MM.1S (cell line): Measurements from ENCODE around the gene ZNF112.

Experiments
- DNase-seq: peaks from one replicate; pipeline ENCODE4 v3.0.0-alpha.2; 2015
- H2AFZ ChIP-seq: fragments of 300-600 bp; sonication (generic); 2 replicates; pipeline ENCODE4 v1.6.0; 2016; ENCODE audit warnings: antibody characterized with exemption, low read length
- H3F3A ChIP-seq: fragments of 300-600 bp; sonication (generic); 2 replicates; pipeline ENCODE4 v1.6.1; 2016; ENCODE audit warnings: mild to moderate bottlenecking, antibody characterized with exemption, low read length, moderate library complexity, mixed read lengths; ENCODE audit not compliant: insufficient read depth
- H3K27ac ChIP-seq: fragments of 300-600 bp; sonication (generic); 2 replicates; pipeline ENCODE4 v1.5.1; 2016; ENCODE audit warnings: mild to moderate bottlenecking, low read length
- H3K27me3 ChIP-seq: fragments of 300-600 bp; sonication (generic); replicated peaks from 2 replicates; pipeline ENCODE4 v1.6.0; 2016; ENCODE audit warnings: low read length; ENCODE audit not compliant: insufficient read depth
- H3K36me3 ChIP-seq: fragments of 300-600 bp; sonication (generic); replicated peaks from 2 replicates; pipeline ENCODE4 v1.6.1; 2016; ENCODE audit warnings: mild to moderate bottlenecking, low read length, mixed read lengths; ENCODE audit not compliant: insufficient read depth
- H3K4me1 ChIP-seq: fragments of 300-600 bp; sonication (generic); 2 replicates; pipeline ENCODE4 v1.6.1; 2016; ENCODE audit warnings: low read length, mixed read lengths
- H3K4me2 ChIP-seq: fragments of 300-600 bp; sonication (generic); 2 replicates; pipeline ENCODE4 v1.6.0; 2016; ENCODE audit warnings: low read depth, low read length
- H3K4me3 ChIP-seq: fragments of 300-600 bp; sonication (generic); 2 replicates; pipeline ENCODE4 v1.5.1; 2016; ENCODE audit warnings: low read length, mixed read lengths
- H3K79me2 ChIP-seq: fragments of 300-600 bp; sonication (generic); 2 replicates; pipeline ENCODE4 v1.6.1; 2016; ENCODE audit warnings: mixed run types, low read length, mixed read lengths
- H3K9ac ChIP-seq: fragments of 300-600 bp; sonication (generic); 2 replicates; pipeline ENCODE4 v1.6.1; 2016; ENCODE audit warnings: low read length, mixed read lengths
- H3K9me2 ChIP-seq: fragments of 300-600 bp; sonication (generic); replicated peaks from 2 replicates; pipeline ENCODE4 v1.6.1; 2016; ENCODE audit warnings: mild to moderate bottlenecking, low read length, mixed read lengths; ENCODE audit not compliant: insufficient read depth
- H3K9me3 ChIP-seq: fragments of 300-600 bp; sonication (generic); replicated peaks from 2 replicates; pipeline ENCODE4 v1.6.1; 2016; ENCODE audit warnings: mild to moderate bottlenecking, low read length, mixed read lengths; ENCODE audit not compliant: insufficient read depth
- H4K20me1 ChIP-seq: fragments of 300-600 bp; sonication (generic); 2 replicates; pipeline ENCODE4 v1.6.1; 2016; ENCODE audit warnings: mild to moderate bottlenecking, low read length, moderate library complexity, mixed read lengths; ENCODE audit not compliant: insufficient read depth
- EZH2 ChIP-seq: fragments of 300-600 bp; sonication (generic); optimal IDR thresholded peaks from 2 replicates; pipeline ENCODE3; 2017; ENCODE audit warnings: low read depth, mild to moderate bottlenecking, antibody characterized with exemption, low read length, mixed read lengths
- EZH2phosphoT487 ChIP-seq: fragments of 300-600 bp; sonication (generic); IDR thresholded peaks from 2 replicates; pipeline ENCODE4 v1.6.1; 2018; ENCODE audit warnings: antibody characterized with exemption, low read length
- TF ChIP-seq, protein P1 (sequence below): fragments of 300-600 bp; sonication (generic); IDR thresholded peaks from 2 replicates; pipeline ENCODE4 v1.5.1; 2016; ENCODE audit warnings: antibody characterized with exemption, low read length, mixed read lengths

The ZNF112 gene

DNA sequence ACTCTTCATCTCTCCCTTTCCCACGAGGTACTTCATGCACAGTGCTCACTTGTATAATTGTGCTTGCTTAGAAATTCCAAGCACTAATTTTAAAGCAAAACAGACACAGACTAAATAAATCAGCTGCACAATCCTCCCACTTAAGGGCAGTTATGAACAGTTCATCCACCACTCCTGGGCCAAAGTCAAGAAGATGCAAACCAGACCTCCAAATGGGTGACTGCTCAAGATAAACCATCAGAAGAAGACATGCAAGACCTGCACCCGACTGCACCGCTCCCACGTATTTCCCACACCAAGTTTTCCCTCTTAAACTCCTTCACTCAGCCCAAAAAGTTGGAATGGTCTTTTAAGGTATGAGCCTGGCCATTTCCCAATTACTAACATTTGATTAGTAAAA is 71.5 kb downstream of the ZNF112 start:
- H3K9ac ChIP-seq: no peak overlapping the region
- H3K4me3 ChIP-seq: no peak overlapping the region
- TF ChIP-seq EZH2 (no peak), EZH2phosphoT487 (no peak)
- H3K27me3 ChIP-seq: no peaks in the 10 kb centered on the region
- H3K9me3 ChIP-seq: no peaks in the 10 kb centered on the region
- DNase-seq: no peak
- H3K9me2 ChIP-seq: no peaks in the 10 kb centered on the region
- no peak overlapping the region for H3K27ac ChIP-seq
- H3K4me1 ChIP-seq: no peaks in the 10 kb centered on the region
- no peaks in the 10 kb centered on the region for H4K20me1 ChIP-seq
- no peaks in the 10 kb centered on the region; the same call in 1 of the 2 replicates for H3K36me3 ChIP-seq
- no peak overlapping the region for H2AFZ ChIP-seq
- H3F3A ChIP-seq: no peaks in the 10 kb centered on the region
- no peaks in the 10 kb centered on the region for H3K79me2 ChIP-seq
- no peak overlapping the region for H3K4me2 ChIP-seq

DNA sequence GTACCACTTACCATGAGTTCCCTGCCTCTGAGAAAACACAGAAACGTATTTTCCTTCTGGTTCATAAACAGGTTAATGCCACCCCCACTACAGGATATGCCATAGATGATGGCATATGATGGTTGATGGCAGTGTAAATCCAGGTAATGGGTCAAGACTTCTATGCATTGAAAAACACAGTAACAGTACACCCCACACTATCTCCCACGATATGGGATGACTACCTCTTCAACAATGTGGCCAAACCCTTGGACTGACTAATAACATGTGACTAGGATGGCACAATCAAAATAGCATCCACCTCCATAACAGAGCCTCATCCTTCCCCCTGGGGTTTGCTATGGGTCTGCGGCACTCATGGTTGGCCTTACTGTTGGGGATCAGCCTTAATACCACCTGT is 73.6 kb downstream of the ZNF112 start:
- no peak overlapping the region for H3K4me3 ChIP-seq
- no peak overlapping the region for H3K9ac ChIP-seq
- H4K20me1 ChIP-seq: no peaks in the 10 kb centered on the region
- no peak for TF ChIP-seq EZH2
- TF ChIP-seq, protein P1, sequence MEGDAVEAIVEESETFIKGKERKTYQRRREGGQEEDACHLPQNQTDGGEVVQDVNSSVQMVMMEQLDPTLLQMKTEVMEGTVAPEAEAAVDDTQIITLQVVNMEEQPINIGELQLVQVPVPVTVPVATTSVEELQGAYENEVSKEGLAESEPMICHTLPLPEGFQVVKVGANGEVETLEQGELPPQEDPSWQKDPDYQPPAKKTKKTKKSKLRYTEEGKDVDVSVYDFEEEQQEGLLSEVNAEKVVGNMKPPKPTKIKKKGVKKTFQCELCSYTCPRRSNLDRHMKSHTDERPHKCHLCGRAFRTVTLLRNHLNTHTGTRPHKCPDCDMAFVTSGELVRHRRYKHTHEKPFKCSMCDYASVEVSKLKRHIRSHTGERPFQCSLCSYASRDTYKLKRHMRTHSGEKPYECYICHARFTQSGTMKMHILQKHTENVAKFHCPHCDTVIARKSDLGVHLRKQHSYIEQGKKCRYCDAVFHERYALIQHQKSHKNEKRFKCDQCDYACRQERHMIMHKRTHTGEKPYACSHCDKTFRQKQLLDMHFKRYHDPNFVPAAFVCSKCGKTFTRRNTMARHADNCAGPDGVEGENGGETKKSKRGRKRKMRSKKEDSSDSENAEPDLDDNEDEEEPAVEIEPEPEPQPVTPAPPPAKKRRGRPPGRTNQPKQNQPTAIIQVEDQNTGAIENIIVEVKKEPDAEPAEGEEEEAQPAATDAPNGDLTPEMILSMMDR: no peak
- TF ChIP-seq EZH2phosphoT487: no peak
- no peaks in the 10 kb centered on the region for H3K79me2 ChIP-seq
- H3K36me3 ChIP-seq: no peaks in the 10 kb centered on the region
- no peaks in the 10 kb centered on the region for H3F3A ChIP-seq
- no peaks in the 10 kb centered on the region for H3K27me3 ChIP-seq
- H3K4me2 ChIP-seq: no peak overlapping the region
- no peaks in the 10 kb centered on the region for H3K9me2 ChIP-seq
- H3K9me3 ChIP-seq: no peaks in the 10 kb centered on the region
- H3K27ac ChIP-seq: no peak overlapping the region
- H3K4me1 ChIP-seq: no peaks in the 10 kb centered on the region
- DNase-seq: no peak
- no peak overlapping the region for H2AFZ ChIP-seq

DNA sequence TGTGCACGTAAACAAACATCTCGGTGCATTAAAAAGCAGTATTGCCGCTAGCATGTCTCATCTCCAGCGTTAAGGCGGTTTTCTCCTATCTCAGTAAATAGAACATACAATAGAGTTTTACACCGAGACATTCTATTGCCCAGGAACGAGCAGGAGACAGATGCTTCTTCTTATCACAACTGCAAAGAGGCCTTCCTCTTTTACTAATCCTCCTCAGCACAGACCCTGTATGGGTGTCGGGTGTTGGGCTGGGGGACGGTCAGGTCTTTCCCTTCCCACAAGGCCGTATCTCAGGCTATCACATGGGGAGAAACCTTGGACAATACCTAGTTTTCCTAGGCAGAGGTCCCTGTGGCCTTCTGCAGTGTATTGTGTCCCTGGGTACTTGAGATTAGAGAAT is 75.6 kb downstream of the ZNF112 start:
- Histone ChIP-seq H3K9ac (no peak overlapping the region), H4K20me1 (no peaks in the 10 kb centered on the region), H3K4me2 (no peak overlapping the region), H3K79me2 (no peaks in the 10 kb centered on the region), H3K9me2 (no peaks in the 10 kb centered on the region), H2AFZ (no peak overlapping the region), H3K27me3 (no peaks in the 10 kb centered on the region), H3F3A (no peaks in the 10 kb centered on the region), H3K27ac (no peak overlapping the region), H3K36me3 (no peaks in the 10 kb centered on the region), H3K4me3 (no peak overlapping the region), H3K4me1 (no peaks in the 10 kb centered on the region), H3K9me3 (no peaks in the 10 kb centered on the region)
- TF ChIP-seq EZH2phosphoT487 (no peak), EZH2 (no peak)
- TF ChIP-seq, protein P1: no peak
- DNase-seq: no peak

DNA sequence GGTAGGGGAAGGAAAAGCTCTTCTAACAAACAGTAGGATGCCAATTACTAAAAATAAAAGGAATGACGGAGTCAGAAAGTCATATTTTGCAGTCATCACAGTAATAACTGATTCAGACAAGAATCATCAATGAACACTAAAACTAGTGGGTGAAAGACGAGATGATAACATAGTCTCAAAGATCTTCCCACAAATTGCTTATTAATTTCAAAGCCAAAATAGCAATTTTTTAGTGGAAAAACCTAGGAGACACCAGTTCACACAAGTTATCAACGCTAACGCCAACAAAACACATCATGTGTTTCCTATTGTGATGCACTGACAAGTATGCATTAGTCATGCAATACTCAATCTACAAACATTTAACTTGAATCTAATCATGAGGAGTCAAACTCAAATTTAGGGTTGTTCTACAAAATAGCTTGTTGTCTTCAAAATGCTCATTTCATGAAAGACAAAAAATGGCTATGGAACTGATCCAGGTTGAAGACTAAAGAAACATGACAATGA is 78.2 kb downstream of the ZNF112 start:
- Histone ChIP-seq H3K4me2 (no peak overlapping the region), H3K27me3 (no peaks in the 10 kb centered on the region), H4K20me1 (no peaks in the 10 kb centered on the region), H3K36me3 (no peaks in the 10 kb centered on the region), H3K4me3 (no peak overlapping the region), H3K9me2 (no peaks in the 10 kb centered on the region), H2AFZ (no peak overlapping the region), H3K9ac (no peak overlapping the region), H3K9me3 (no peaks in the 10 kb centered on the region), H3K4me1 (no peaks in the 10 kb centered on the region), H3K79me2 (no peaks in the 10 kb centered on the region), H3K27ac (no peak overlapping the region), H3F3A (no peaks in the 10 kb centered on the region)
- no peak for TF ChIP-seq EZH2
- TF ChIP-seq EZH2phosphoT487: no peak
- TF ChIP-seq, protein P1: no peak
- DNase-seq: no peak
